SH-SY5Y (cell line): ENCODE measurements around the gene SPIRE2.
A peak's percentile ranks its signal among the peaks of the same experiment; 100 is the strongest.

Source experiments
- GATA2 ChIP-seq: IDR thresholded peaks from 2 replicates; pipeline ENCODE4 v1.6.1; 2011; ENCODE audit warnings: mild to moderate bottlenecking, low read depth, low read length
- GATA3 ChIP-seq: IDR thresholded peaks from 2 replicates; pipeline ENCODE4 v1.6.1; 2011; ENCODE audit warnings: low read depth, mild to moderate bottlenecking, low read length, moderate library complexity

The SPIRE2 gene

DNA sequence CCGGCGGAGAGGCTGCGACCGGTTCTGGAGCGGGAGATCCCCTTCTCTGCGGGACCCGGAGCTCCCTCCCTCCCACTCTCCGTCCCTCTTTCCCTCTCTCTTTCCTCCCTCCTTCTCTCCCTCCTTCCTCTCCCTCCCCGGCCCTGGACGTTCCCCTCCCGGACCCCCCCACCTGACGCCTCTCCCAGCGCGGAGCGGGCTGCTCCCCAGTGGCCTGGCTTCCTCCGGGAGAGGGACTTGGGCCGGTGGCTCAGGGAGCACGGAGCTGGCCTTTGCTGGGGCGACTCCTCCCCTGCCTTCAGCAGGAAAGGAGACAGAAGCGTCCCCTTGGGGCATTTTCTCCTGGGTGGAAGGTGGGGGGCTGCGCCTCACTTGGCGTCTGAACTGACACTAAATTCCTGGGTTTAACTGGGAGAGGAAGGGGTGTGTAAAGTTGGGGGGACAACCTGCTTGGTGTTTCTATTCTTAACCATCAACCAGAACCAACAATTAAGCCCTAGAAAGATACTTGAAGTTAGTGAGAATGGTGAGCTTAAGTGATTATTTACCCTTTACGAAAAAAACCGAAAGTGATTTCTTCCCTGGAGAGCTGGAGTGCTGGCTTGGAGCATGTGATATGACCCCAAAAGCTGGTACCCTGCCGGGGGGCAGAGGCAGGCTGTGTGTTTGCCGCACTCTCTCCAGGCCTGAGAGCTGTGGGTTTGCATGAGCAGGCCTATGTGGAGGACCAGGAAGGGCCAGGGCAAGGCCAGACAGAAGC lies 775 bp downstream of the SPIRE2 start:
- TF ChIP-seq GATA3, result no peak
- TF ChIP-seq GATA2, result no peak

- TF ChIP-seq GATA3 (no peak), GATA2 (no peak)
Observed at GRCh38 chr16:89829630-89830437, 1.6 kb downstream of the SPIRE2 start.

DNA sequence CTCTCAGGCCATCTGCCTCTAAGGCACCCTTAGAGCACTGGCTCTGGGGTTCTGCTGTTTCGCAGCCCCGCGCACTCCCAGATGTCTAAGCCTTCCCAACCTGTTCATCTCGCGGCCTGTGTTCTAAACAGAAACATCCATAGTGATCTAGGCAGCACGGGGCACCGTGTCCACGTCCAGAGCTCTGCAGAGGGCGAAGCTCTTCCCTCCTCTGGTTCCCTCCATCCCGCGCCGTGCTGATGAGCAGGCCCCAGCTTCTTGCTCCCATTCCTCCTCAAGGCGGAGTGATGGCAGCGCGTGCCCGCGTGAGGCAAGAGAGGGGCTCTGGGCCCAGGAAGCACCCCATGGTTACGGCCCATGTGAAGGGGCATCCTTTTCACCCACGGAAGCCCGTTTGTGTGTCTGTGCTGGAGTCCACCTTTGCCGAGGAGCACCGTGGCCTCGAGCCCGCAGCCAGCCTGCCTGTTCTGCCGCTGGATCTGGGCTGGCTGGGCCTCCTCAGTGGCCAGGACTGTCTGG lies 3.6 kb downstream of the SPIRE2 start:
- no peak for TF ChIP-seq GATA2
- no peak for TF ChIP-seq GATA3

- TF ChIP-seq GATA3 (no peak), GATA2 (no peak)
Observed at GRCh38 chr16:89837014-89837546, 8.8 kb downstream of the SPIRE2 start.

DNA sequence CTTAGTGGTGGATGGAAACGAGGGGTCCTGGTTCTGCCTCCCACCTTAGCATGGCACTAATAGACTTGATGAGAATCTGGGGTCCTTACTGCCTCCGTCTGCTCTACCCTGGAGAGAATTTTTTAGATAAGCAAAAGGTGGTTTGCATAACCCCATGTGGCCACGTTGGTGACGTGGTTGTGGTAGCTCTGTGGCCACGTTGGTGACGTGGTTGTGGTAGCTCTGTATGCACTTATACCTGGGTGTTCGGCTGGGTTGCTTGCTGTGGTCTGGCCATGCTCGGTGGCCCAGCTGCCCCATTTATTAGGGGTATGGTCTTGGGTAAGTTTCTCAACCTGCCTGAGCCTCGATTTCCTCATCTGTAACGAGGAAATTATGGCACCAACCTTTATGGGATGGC lies 13.0 kb downstream of the SPIRE2 start:
- no peak for TF ChIP-seq GATA2
- TF ChIP-seq GATA3, result no peak

DNA sequence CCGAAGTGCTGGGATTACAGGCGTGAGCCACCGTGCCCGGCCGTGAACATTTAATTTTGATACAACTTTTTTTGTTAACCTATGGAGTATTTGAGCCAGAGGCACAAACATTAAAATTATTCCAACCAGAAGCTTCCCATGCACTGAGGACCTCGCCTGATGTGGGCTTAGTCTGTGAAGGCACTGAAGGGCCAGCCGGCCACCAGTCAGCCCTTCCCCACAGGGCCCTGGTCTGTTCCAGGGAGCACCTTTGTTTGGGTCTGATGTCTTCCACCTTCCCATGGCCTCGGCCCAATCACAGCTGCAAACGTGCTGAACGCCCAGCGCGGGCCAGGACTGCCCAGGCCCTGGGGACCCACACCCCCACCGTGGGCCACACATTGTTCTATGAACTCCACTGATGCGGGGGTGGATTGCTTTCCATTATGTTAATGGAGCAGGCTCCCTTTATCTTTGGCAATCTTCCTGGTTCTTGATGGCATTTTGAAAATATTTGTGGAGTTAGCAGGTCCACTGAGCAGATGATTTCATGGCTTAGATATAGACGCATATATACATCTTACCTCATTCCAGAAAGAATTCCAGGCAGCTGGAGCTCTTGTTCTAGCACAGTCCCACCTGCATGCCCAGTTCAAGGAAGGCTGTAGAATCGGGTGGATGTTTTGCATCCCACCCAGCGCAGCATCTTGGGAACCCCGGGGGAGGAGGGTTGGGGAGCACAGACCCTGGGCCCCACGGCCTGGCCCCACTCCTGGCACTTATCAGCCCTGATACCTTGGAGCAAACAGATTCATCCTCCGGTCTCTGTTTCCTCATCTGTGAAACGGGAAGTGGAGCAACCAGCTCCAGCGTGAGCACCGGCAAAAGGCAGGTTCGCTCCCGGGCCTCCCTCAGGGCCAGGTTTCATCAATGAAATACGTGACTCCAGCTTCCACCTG lies 14.5 kb downstream of the SPIRE2 start:
- TF ChIP-seq GATA3 (peak; percentile 94), GATA2 (peak; percentile 99)

DNA sequence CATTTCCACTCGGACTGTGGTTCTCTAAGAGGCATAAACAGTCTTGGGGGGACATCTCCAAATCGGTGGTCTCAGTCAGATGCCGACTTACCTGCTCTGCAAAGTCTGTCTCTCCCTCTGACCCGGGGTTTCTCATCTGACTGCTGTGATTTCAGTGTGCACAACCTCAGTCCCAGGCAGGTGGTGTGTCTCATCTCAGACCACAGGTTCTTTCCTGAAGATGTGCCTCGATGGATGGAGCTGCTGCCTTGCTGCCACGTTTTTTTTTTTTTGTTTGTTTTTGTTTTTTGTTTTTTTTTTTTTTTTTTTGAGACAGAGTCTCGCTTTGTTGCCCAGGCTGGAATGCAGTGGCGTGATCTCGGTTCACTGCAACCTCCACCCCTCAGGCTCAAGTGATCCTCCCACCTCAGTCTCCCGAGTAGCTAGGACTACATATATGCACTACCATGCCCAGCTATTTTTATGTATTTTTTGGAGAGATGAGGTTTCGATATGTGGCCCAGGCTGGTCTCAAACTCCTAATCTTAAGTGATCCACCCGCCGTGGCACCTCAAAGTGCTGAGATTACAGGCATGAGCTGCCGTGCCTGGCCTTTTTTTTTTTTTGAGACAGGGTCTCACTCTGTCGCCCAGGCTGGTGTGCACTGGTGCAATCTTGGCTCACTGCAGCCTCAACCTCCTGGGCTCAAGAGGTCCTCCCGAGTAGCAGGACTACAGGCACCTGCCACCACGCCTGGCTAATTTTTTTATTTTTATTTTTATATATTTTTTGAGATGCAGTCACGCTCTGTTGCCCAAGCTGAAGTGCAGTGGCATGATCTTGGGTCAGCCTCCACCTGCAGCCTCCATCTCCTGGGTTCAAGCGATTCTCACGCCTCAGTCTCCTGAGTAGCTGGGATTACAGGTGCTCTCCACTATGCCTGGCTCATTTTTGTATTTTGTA lies 15.4 kb downstream of the SPIRE2 start:
- TF ChIP-seq GATA3 (no peak), GATA2 (no peak)

- no peak for TF ChIP-seq GATA3
- no peak for TF ChIP-seq GATA2
Observed at GRCh38 chr16:89844739-89845339, 16.6 kb downstream of the SPIRE2 start.

- TF ChIP-seq GATA2 (no peak), GATA3 (no peak)
Observed at GRCh38 chr16:89845417-89845816, 17.1 kb downstream of the SPIRE2 start.

DNA sequence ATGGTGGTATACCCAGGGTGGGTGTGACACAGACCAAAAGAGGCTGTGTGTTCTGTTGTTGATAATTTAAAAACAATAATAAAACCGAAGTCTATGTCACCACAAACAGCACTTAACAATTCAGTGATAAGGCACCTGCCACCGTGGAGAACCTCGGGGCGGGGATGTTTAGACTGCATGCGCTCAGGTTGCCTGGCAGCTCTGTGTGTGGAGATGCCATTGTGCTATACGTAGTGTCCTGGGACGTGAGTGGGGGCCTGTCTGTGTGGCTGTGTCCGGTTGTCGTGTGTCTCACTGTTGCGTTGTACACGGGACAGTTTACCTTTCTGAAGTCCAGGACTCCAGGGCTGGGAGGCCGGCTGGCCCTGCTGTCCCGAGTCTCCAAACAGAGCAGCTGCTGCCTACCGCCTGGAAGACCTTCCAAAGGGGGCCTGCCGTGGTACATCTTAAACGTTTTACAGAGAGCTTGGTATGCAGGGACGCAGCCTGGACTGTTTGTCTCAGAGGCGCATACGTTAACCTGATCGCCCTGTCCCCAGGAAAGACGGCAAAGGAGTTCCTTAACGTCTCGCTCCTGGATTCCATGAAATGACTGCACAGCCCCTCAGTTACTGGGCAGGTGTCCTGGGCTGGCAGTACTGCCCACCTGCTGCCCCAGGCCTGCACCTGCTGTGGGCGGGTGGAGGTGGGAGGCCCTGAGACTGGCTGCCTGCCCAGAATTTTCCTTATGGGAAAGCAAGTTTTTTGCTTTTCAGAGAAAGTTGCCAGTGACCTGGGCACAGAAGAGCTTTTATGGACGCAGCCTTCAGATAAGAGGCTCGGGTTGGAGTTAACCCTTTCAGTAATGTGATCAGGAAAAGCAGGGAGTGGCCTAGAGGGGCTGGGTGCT lies 19.0 kb downstream of the SPIRE2 start:
- no peak for TF ChIP-seq GATA2
- no peak for TF ChIP-seq GATA3

DNA sequence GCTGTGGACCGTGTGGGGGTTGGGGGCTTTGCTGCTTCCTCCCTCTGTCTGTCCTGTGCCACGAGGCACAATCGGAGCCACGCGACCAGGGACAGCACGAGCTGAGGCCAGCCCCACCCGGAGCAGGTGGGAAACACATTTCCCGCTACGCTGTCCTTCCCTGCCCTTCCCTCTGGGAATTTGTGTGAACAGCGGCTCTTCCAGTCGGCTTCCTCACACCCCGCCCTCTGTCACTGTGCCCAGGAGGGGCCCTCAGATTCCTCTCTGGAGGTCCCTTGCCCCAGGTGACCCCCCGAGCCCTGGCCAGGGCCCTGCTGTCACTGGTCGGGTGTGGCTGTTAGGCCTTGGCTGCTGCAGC lies 19.6 kb downstream of the SPIRE2 start:
- TF ChIP-seq GATA2 (no peak), GATA3 (no peak)
